Measurements from ENCODE around the gene KMT5B.

- TF ChIP-seq POLR2A (IDR thresholded peaks at IDR 0.05; ENCODE audit: low read depth, low read length): no peak
- no peak for TF ChIP-seq POLR2AphosphoS5 (IDR thresholded peaks at IDR 0.05; ENCODE audit: low read depth, low read length)
- TF ChIP-seq TAF1 (IDR thresholded peaks at IDR 0.05; ENCODE audit: low read depth, low read length): no peak
- TF ChIP-seq POU2F2 (IDR thresholded peaks at IDR 0.05; ENCODE audit: low read depth, low read length): no peak
These were observed 92.6 kb downstream of the KMT5B start for GRCh38 chr11:68120273-68121066.
